GM10248 (cell line): ENCODE data around the gene MAGED2.

Experiments
- CTCF ChIA-PET: fragments of 300-600 bp; sonication (Branson Sonifier 250); formaldehyde crosslinking; extraction: SDS; loops from one replicate; lab custom pipeline; 2021; ENCODE audit warnings: antibody characterized with exemption; lab: Yijun Ruan, JAX
- POLR2A ChIA-PET: fragments of 350-650 bp; sonication (Branson Sonifier 250); formaldehyde crosslinking; extraction: SDS; loops from one replicate; lab custom pipeline; 2020; ENCODE audit warnings: antibody characterized with exemption; lab: Yijun Ruan, JAX
- DNase-seq: peaks from one replicate; pipeline ENCODE4 v3.0.0; 2012; ENCODE audit errors: extremely low spot score
- TF ChIP-seq, protein P1 (sequence below): IDR thresholded peaks from 2 replicates; pipeline ENCODE4 v1.5.1; 2012; ENCODE audit warnings: mild to moderate bottlenecking, low read depth; ENCODE audit errors: extremely low read depth, missing control alignments, control extremely low read depth

MAGED2 gene

DNA sequence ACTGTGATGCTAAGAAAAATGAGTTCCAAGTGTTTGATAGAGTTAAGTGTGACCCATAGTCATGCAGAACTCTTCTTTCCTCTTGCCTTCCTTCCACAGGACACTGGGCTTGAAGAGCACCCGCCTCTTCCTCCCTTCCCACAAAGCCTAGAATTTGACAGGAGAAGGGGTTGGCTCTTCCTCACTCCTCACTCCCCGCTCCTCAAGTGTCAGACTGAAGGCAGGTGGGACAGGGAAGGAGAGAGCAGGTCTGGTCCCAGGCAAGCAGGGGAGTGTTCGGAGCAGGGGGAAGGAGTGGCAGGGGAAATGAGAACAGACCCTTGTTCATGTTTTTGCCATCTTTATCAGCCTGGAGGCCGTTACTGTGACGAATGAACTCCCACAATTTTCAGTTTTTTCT, 10.7 kb downstream of the MAGED2 start:
- CTCF ChIA-PET: no interaction called here
- TF ChIP-seq, protein P1, sequence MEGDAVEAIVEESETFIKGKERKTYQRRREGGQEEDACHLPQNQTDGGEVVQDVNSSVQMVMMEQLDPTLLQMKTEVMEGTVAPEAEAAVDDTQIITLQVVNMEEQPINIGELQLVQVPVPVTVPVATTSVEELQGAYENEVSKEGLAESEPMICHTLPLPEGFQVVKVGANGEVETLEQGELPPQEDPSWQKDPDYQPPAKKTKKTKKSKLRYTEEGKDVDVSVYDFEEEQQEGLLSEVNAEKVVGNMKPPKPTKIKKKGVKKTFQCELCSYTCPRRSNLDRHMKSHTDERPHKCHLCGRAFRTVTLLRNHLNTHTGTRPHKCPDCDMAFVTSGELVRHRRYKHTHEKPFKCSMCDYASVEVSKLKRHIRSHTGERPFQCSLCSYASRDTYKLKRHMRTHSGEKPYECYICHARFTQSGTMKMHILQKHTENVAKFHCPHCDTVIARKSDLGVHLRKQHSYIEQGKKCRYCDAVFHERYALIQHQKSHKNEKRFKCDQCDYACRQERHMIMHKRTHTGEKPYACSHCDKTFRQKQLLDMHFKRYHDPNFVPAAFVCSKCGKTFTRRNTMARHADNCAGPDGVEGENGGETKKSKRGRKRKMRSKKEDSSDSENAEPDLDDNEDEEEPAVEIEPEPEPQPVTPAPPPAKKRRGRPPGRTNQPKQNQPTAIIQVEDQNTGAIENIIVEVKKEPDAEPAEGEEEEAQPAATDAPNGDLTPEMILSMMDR: no peak
- DNase-seq: no peak
- POLR2A ChIA-PET: no interaction called here

DNA sequence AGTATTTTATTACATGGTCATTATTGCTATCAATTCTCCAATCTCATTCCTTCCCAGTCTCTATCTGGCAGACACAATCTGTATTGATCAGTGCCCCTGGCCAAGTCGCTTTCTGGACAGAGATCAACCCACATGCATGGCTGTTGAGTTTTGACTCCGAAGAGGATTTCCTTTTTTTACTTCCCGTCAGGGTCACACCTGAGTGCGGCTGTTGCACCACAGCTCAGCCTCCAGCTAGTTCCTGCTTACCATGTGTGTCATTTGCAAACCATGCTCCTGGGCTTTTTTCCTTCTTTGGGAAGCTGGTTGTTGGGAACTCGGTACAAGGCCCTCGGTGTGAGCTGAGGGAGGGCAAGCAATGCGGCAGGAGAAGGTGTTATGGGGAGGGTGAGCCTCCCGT, 11.7 kb downstream of the MAGED2 start:
- ChIA-PET POLR2A (no interaction called here), CTCF (no interaction called here)
- no peak for DNase-seq
- TF ChIP-seq, protein P1: no peak

DNA sequence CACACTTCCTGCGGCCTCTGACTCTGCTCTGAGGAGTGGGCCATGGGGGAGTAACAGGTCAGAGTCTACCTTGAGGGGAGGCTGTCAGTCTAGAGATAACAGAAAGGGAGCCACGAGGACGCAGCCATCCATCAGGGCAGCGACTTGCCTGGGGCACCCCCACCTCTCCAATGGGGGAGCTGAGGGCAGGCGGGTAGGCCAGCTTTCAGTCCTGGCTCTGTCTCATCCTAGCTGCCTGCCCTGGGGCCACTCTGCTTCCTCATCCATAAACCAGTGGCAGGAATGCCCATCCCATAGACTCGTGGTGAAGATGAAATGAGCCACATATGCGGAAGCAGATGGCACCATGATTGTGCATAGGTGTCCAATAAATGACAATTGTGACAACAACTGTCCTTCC, 13.2 kb downstream of the MAGED2 start:
- CTCF ChIA-PET: no interaction called here
- POLR2A ChIA-PET: no interaction called here
- DNase-seq: no peak
- TF ChIP-seq, protein P1: no peak

DNA sequence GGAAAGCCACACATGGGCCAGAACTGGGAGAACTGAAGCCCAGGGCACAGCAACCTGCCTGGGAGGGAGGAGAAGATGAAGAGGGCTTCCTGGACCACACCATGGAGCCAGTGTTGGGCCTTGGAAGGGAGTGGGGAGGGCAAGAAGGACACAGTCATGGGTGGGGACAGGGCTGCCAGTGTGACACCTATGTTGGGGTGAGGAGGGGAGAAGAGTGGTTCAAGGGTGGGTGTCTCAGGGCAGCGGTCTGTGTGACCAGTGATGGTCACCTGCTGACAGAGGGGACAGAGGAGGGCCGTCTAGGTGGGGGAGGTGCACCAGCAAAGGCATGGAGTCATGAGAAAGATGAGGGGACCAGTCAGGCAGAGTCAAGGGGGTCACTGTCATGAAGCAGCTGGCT, 13.8 kb downstream of the MAGED2 start:
- TF ChIP-seq, protein P1: no peak
- POLR2A ChIA-PET: no interaction called here
- no peak for DNase-seq
- CTCF ChIA-PET: no interaction called here

DNA sequence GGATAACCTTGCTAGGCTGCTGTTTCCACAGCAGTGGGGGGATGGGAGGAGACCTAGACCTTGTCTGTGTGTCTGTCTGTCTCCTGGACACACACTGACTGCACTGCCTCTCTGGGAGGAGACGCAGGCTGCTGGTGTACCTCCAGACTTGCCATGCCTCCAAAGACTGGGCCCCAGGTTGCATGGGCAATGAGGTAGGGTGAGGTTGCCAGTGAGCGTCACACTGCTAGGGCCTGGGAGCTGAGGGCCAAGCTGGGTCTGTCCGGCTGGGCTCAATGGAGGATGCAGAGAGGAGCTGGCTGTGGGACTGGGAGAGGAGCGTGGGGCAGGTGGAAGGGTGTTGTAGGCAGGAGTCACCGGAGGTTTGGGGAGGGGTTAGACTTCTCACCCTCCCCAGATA, 16.6 kb downstream of the MAGED2 start:
- CTCF ChIA-PET: no interaction called here
- TF ChIP-seq, protein P1: no peak
- DNase-seq: no peak
- POLR2A ChIA-PET: no interaction called here

DNA sequence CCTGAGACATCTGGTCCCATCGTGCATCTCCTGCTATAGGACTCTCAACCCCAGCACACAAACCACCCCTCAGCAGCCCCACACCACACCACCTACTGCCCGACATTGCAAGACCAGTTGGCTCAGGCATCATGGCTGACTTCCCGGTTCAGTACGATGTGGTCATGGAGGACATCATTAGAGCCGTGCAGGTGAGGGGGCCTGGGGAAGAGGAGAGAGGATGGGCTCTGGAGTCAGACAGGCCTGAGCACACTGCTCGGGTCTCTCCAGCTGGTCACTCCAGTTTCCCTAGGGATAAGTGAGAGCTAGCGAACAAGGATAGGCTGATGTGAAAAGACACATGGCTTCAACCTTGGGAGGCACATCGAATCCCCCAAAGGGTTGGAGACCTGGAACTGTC, 17.2 kb downstream of the MAGED2 start:
- TF ChIP-seq, protein P1: no peak
- POLR2A ChIA-PET: no interaction called here
- CTCF ChIA-PET: no interaction called here
- DNase-seq: no peak
